Measurements from ENCODE around the gene THSD4. TPM values are rescaled to one million over a fixed set of nuclear protein-coding genes. Genes with fewer than 3 reads are reported as not detected.

THSD4 gene
- polyA plus RNA-seq, 2 of the 4 experiments (the other 2 are of a cell fraction): 15.8 to 40.7 TPM

DNA sequence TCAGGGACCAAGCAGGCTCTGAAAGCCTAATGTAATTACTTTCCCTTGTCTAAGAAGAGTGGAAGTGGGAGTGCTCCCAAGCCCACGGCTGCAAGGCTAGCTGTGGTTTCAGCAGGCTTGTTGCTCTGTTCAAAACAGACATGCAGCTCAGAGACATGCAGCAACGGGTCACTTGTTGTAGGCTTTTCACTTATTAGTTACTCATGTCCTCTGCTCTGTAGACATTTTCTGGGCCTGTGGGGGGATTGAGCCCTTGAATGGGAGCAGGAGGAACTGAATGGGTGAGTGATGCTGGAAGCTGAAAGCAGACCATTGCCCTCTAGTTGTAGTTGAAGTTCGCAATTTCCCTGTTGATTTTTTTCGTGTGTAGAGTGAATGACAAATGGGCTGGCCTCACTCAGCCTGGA lies 433.1 kb downstream of the THSD4 start (continued):
- TF ChIP-seq HMGXB4 (CRISPR knock-in tag; IDR thresholded peaks at IDR 0.05; ENCODE audit: borderline replicate concordance) (no peak), MAZ (IDR thresholded peaks at IDR 0.05; ENCODE audit: borderline replicate concordance, low read depth, low read length) (no peak)

DNA sequence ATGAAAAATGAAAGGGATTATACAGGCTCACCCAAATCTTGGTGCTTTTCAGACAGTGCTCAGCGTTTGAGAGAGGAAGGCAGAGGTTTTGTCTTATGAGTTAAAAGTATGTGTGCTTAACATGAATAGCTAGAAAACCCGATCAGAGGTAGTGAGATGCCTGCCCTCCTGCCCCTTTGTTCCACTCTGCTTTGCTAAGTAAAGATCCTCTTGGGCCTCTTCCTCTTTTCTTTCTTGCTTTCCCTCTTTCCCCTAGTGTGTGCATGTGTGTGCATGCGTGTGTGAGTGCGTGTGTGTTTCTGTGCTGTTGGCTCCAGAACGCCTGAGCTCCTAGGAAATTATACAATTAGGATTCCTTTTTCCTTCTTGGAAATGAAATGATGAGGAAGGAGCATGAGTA lies 433.8 kb downstream of the THSD4 start:
- DNase-seq (ENCODE audit: low read depth in 1 of 2, low spot score in 1 of 2) (no peak), FAIRE-seq (no peak), ATAC-seq (no peak)
- Histone ChIP-seq H3K4me2 (no peak overlapping the region), H3K9me3 (no peaks in the 10 kb centered on the region), H3K4me3 (no peak overlapping the region), H3K27ac (no peak overlapping the region), H3K4me1 (no peaks in the 10 kb centered on the region)
- ChIA-PET POLR2A (no interaction called here), CTCF (interaction anchor here (1.1 to 1.2 kb wide), 3 partner anchors 9 to 26 kb away, joined by 3 read pairs; no protein-coding TSS in a partner anchor)
- TF ChIP-seq ESRRA (IDR thresholded peaks at IDR 0.05; ENCODE audit: borderline replicate concordance, low read length) (no peak), CHD4 (IDR thresholded peaks at IDR 0.05; ENCODE audit: borderline replicate concordance) (no peak), BHLHE40 (IDR thresholded peaks at IDR 0.05; ENCODE audit: low read depth, low read length) (no peak), POLR2AphosphoS2 (conservative IDR thresholded peaks at IDR 0.05; ENCODE audit: low read length) (no peak), RAD21 (conservative IDR thresholded peaks at IDR 0.05 in 1 of 2, IDR thresholded peaks at IDR 0.05 in 1 of 2) (no peak), RNF2 (IDR thresholded peaks at IDR 0.05; ENCODE audit: borderline replicate concordance, low read depth) (no peak), CHD2 (IDR thresholded peaks at IDR 0.05; ENCODE audit: low read length, partially characterized antibody) (no peak), HOXB5 (CRISPR knock-in tag; IDR thresholded peaks at IDR 0.05) (no peak), EP300 (IDR thresholded peaks at IDR 0.05) (no peak), NPAS2 (CRISPR knock-in tag; IDR thresholded peaks at IDR 0.05; ENCODE audit: borderline replicate concordance) (no peak), POLR2A (IDR thresholded peaks at IDR 0.05; ENCODE audit: low read length) (no peak)
- TF ChIP-seq, protein P1, sequence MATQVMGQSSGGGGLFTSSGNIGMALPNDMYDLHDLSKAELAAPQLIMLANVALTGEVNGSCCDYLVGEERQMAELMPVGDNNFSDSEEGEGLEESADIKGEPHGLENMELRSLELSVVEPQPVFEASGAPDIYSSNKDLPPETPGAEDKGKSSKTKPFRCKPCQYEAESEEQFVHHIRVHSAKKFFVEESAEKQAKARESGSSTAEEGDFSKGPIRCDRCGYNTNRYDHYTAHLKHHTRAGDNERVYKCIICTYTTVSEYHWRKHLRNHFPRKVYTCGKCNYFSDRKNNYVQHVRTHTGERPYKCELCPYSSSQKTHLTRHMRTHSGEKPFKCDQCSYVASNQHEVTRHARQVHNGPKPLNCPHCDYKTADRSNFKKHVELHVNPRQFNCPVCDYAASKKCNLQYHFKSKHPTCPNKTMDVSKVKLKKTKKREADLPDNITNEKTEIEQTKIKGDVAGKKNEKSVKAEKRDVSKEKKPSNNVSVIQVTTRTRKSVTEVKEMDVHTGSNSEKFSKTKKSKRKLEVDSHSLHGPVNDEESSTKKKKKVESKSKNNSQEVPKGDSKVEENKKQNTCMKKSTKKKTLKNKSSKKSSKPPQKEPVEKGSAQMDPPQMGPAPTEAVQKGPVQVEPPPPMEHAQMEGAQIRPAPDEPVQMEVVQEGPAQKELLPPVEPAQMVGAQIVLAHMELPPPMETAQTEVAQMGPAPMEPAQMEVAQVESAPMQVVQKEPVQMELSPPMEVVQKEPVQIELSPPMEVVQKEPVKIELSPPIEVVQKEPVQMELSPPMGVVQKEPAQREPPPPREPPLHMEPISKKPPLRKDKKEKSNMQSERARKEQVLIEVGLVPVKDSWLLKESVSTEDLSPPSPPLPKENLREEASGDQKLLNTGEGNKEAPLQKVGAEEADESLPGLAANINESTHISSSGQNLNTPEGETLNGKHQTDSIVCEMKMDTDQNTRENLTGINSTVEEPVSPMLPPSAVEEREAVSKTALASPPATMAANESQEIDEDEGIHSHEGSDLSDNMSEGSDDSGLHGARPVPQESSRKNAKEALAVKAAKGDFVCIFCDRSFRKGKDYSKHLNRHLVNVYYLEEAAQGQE (IDR thresholded peaks at IDR 0.05): no peak
- 64% methylated on average over 5 of the region's 5 CpGs for WGBS (ENCODE audit: missing lambda C conversion rate)

DNA sequence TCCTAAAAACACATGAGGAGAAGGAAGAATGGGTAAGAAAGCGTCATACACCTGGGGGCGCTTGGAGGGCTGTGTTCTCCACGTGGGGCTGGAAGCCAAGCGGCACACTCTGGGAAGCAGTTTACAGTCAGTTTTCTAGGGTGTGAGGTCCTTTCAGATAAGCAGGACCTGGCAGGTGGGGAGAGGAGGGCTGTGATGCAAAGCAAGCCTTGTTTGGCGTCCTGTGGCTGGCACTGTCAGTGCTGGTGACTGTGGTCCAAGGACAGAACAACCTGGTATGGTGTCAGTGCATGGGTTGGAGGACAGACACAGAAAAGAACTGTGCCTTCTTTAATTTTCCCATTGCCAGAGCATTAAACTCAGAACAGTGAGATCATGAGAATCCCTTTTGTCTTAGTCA lies 434.4 kb downstream of the THSD4 start:
- ChIA-PET CTCF (interaction anchor here (1.1 to 1.4 kb wide), 4 partner anchors 8 to 181 kb away, joined by 3 read pairs; no protein-coding TSS in a partner anchor), POLR2A (no interaction called here)
- Histone ChIP-seq H3K4me1 (no peaks in the 10 kb centered on the region), H3K4me2 (no peak overlapping the region), H3K27ac (no peak overlapping the region), H3K9me3 (no peaks in the 10 kb centered on the region), H3K4me3 (no peak overlapping the region)
- 56% methylated on average over 5 of the region's 5 CpGs for WGBS (ENCODE audit: missing lambda C conversion rate)
- DNase-seq (ENCODE audit: low read depth in 1 of 2, low spot score in 1 of 2): no peak
- FAIRE-seq: no peak
- no peak for ATAC-seq
- TF ChIP-seq HOXB13 (CRISPR knock-in tag; IDR thresholded peaks at IDR 0.05; ENCODE audit: low read depth) (no peak), HOXB5 (CRISPR knock-in tag; IDR thresholded peaks at IDR 0.05) (no peak), HDAC2 (IDR thresholded peaks at IDR 0.05) (no peak), RFX5 (IDR thresholded peaks at IDR 0.05) (no peak)

Data from A549 (cell line).